H9 (cell line): ENCODE data around the gene TRPV6. TPM values are rescaled to one million over a fixed set of nuclear protein-coding genes. Genes with fewer than 3 reads are reported as not detected.

Experiments
- DNase-seq: peaks from one replicate; pipeline ENCODE4 v3.0.0-alpha.2; 2017
- H2AFZ ChIP-seq: one replicate; pipeline ENCODE4 v1.6.1; 2013; ENCODE audit warnings: mild to moderate bottlenecking, low read length, control low read depth, moderate library complexity
- H2AK5ac ChIP-seq: 2 replicates; pipeline ENCODE4 v1.6.1; 2013; ENCODE audit warnings: low read length, control low read depth, mixed read lengths; ENCODE audit not compliant: insufficient read length
- H2BK120ac ChIP-seq: one replicate; pipeline ENCODE4 v1.6.1; 2013; ENCODE audit warnings: low read depth, mild to moderate bottlenecking, low read length, control low read depth, inconsistent platforms; ENCODE audit not compliant: poor library complexity, severe bottlenecking
- H2BK12ac ChIP-seq: 2 replicates; pipeline ENCODE4 v1.6.1; 2013; ENCODE audit warnings: low read length, control low read depth, mixed read lengths, low read depth; ENCODE audit not compliant: insufficient read length
- H2BK15ac ChIP-seq: 2 replicates; pipeline ENCODE4 v1.6.1; 2013; ENCODE audit warnings: low read depth, low read length, control low read depth
- H2BK20ac ChIP-seq: one replicate; pipeline ENCODE4 v1.6.1; 2013; ENCODE audit warnings: low read depth, mild to moderate bottlenecking, low read length, control low read depth, inconsistent platforms; ENCODE audit not compliant: poor library complexity, severe bottlenecking
- H2BK5ac ChIP-seq: 2 replicates; pipeline ENCODE4 v1.6.1; 2013; ENCODE audit warnings: low read length, control low read depth, mixed read lengths; ENCODE audit not compliant: insufficient read length
- H3K14ac ChIP-seq: 2 replicates; pipeline ENCODE4 v1.6.1; 2013; ENCODE audit warnings: low read length, control low read depth; ENCODE audit not compliant: insufficient read depth
- H3K18ac ChIP-seq: 2 replicates; pipeline ENCODE4 v1.6.1; 2013; ENCODE audit warnings: low read depth, mild to moderate bottlenecking, mixed read lengths, low read length, control low read depth; ENCODE audit not compliant: insufficient read length
- H3K23ac ChIP-seq: 2 replicates; pipeline ENCODE4 v1.6.1; 2013; ENCODE audit warnings: low read length, control low read depth, mixed read lengths, low read depth; ENCODE audit not compliant: insufficient read length
- H3K23me2 ChIP-seq: 2 replicates; pipeline ENCODE4 v1.6.1; 2013; ENCODE audit warnings: low read depth, mild to moderate bottlenecking, mixed read lengths, low read length, control low read depth; ENCODE audit not compliant: insufficient read length, poor library complexity, severe bottlenecking
- H3K27ac ChIP-seq: 2 replicates; pipeline ENCODE4 v1.5.1; 2013; ENCODE audit warnings: low read length, control low read depth, mixed read lengths, low read depth; ENCODE audit not compliant: insufficient read length
- H3K27me3 ChIP-seq: 2 replicates; pipeline ENCODE4 v1.6.1; 2013; ENCODE audit warnings: low read length, control low read depth, inconsistent platforms; ENCODE audit not compliant: insufficient read depth
- H3K4ac ChIP-seq: 2 replicates; pipeline ENCODE4 v1.6.1; 2013; ENCODE audit warnings: low read depth, mild to moderate bottlenecking, control low read depth, inconsistent platforms, low read length, moderate library complexity
- H3K4me1 ChIP-seq: 2 replicates; pipeline ENCODE4 v1.6.1; 2013; ENCODE audit warnings: low read length, control low read depth, inconsistent platforms; ENCODE audit not compliant: insufficient read depth
- H3K4me2 ChIP-seq: 2 replicates; pipeline ENCODE4 v1.6.1; 2013; ENCODE audit warnings: low read length, control low read depth, mixed read lengths; ENCODE audit not compliant: insufficient read length, insufficient read depth
- H3K56ac ChIP-seq: 2 replicates; pipeline ENCODE4 v1.6.1; 2013; ENCODE audit warnings: low read depth, mild to moderate bottlenecking, mixed read lengths, low read length, control low read depth; ENCODE audit not compliant: insufficient read length
- H3K79me1 ChIP-seq: 2 replicates; pipeline ENCODE4 v1.6.1; 2013; ENCODE audit warnings: low read depth, mild to moderate bottlenecking, moderate library complexity, low read length, control low read depth, inconsistent platforms; ENCODE audit not compliant: insufficient read depth, poor library complexity, severe bottlenecking
- H3K79me2 ChIP-seq: 2 replicates; pipeline ENCODE4 v1.6.1; 2013; ENCODE audit warnings: low read length, control low read depth, inconsistent platforms; ENCODE audit not compliant: insufficient read depth
- H3K9ac ChIP-seq: 2 replicates; pipeline ENCODE4 v1.6.1; 2013; ENCODE audit warnings: low read length, control low read depth, mixed read lengths; ENCODE audit not compliant: insufficient read length; ENCODE audit errors: extremely low read depth
- H3K9me3 ChIP-seq: one replicate; pipeline ENCODE4 v1.6.1; 2013; ENCODE audit warnings: low read depth, low read length, inconsistent platforms; ENCODE audit not compliant: control insufficient read depth
- H3T11ph ChIP-seq: one replicate; pipeline ENCODE4 v1.6.1; 2013; ENCODE audit warnings: mild to moderate bottlenecking, low read length, control low read depth, inconsistent platforms
- H4K20me1 ChIP-seq: one replicate; pipeline ENCODE4 v1.6.1; 2013; ENCODE audit not compliant: control insufficient read depth, insufficient read length, insufficient read depth
- H4K5ac ChIP-seq: 2 replicates; pipeline ENCODE4 v1.6.1; 2013; ENCODE audit warnings: low read depth, mild to moderate bottlenecking, mixed read lengths, low read length, control low read depth; ENCODE audit not compliant: insufficient read length
- H4K8ac ChIP-seq: replicated peaks from 2 replicates; pipeline ENCODE4 v1.6.1; 2013; ENCODE audit warnings: low read length, control low read depth, mixed read lengths, low read depth; ENCODE audit not compliant: insufficient read length
- H4K91ac ChIP-seq: 2 replicates; pipeline ENCODE4 v1.6.1; 2013; ENCODE audit warnings: low read depth, mild to moderate bottlenecking, moderate library complexity, mixed read lengths, low read length, control low read depth; ENCODE audit not compliant: insufficient read length
- H3K27ac Mint-ChIP-seq, 3 experiments: 2 replicates in 2 of 3; 3 replicates in 1 of 3; pipeline ENCODE4 v1.8.0; 2020 to 2021; ENCODE audit warnings: mixed read lengths in 3 of 3, mild to moderate bottlenecking in 1 of 3, moderate library complexity in 1 of 3
- H3K27me3 Mint-ChIP-seq: 2 replicates; pipeline ENCODE4 v1.8.0; 2021; ENCODE audit warnings: low read depth, mild to moderate bottlenecking, moderate library complexity, mixed read lengths
- H3K36me3 Mint-ChIP-seq, 3 experiments: 2 replicates in 2 of 3; 3 replicates in 1 of 3; pipeline ENCODE4 v1.8.0; 2020 to 2021; ENCODE audit warnings: low read depth in 3 of 3, mixed read lengths in 3 of 3; ENCODE audit not compliant: insufficient read depth in 1 of 3
- H3K4me1 Mint-ChIP-seq, 2 experiments: 2 replicates each; pipeline ENCODE4 v1.8.0; 2020; ENCODE audit warnings: mixed read lengths in 2 of 2
- H3K4me3 Mint-ChIP-seq, 2 experiments: 2 replicates in 1 of 2; 3 replicates in 1 of 2; pipeline ENCODE4 v1.8.0; 2020 to 2021; ENCODE audit warnings: mild to moderate bottlenecking in 2 of 2, mixed read lengths in 2 of 2, moderate library complexity in 1 of 2
- H3K9me3 Mint-ChIP-seq, 2 experiments: 2 replicates in 1 of 2; 3 replicates in 1 of 2; pipeline ENCODE4 v1.8.0; 2020; ENCODE audit warnings: mild to moderate bottlenecking in 2 of 2, mixed read lengths in 2 of 2, moderate library complexity in 1 of 2
- CTCF ChIP-seq: fragments of 200-600 bp; sonication (generic); conservative IDR thresholded peaks from 3 replicates; pipeline ENCODE4 v1.8.0; 2021; ENCODE audit warnings: antibody characterized with exemption, mild to moderate bottlenecking
- WGBS: extraction: QIAGEN DNeasy Blood & Tissue Kit; methylation state at CpG from one replicate; pipeline ENCODE4 v1.1.7; 2013; ENCODE audit warnings: missing lambda C conversion rate, low lambda C conversion rate, mixed read lengths; ENCODE audit not compliant: insufficient read length; ENCODE audit errors: extremely low coverage; 5-methylcytosine and 5-hydroxymethylcytosine counted together
- total RNA-seq: library from RNA; stranded (reverse); gene quantifications from 2 replicates; pipeline ENCODE4 v1.2.1, GENCODE V29; 2021

TRPV6 gene
- total RNA-seq, 1 experiment from 2014 or later = 0.61 TPM

DNA sequence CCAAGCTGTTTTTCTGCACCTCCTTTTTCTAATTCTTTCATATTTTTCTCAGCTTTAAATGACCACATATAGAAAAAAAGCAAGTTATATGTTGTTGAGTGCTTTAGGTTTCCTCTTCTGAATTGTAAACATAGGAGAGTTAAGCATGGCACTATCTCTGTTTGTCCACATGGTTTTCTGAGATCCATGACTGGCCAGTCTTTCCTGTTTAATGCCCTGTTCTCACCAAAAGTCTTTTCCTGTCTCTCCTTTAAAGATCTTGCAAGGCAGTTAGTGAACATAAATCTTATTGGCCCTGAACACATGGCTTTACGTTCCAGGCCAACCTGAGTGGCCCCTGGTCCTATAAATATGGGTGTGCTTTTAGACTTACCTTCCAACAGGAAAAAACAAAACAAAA lies 28.6 kb upstream of the TRPV6 start:
- Histone ChIP-seq H4K5ac (no peak overlapping the region), H2BK15ac (no peak overlapping the region), H4K91ac (no peak overlapping the region), H3K18ac (no peak overlapping the region), H3K4me2 (no peak overlapping the region), H3K23ac (no peak overlapping the region), H2BK20ac (no peak overlapping the region), H2BK5ac (no peak overlapping the region), H2BK120ac (no peak overlapping the region), H3K23me2 (no peaks in the 10 kb centered on the region), H3K9ac (no peak overlapping the region), H3K27ac (no peak overlapping the region), H3K14ac (no peak overlapping the region), H4K8ac (no peak overlapping the region), H3K4ac (no peak overlapping the region), H3K27me3 (no peaks in the 10 kb centered on the region), H3K79me1 (no peaks in the 10 kb centered on the region), H2BK12ac (no peak overlapping the region), H4K20me1 (no peaks in the 10 kb centered on the region), H3K56ac (no peak overlapping the region), H3T11ph (no peak overlapping the region), H3K79me2 (no peaks in the 10 kb centered on the region), H2AFZ (no peak overlapping the region), H3K4me1 (no peaks in the 10 kb centered on the region), H2AK5ac (no peak overlapping the region), H3K9me3 (no peaks in the 10 kb centered on the region)
- Mint-ChIP-seq H3K27ac (no peak overlapping the region; a peak in 1 of 7 replicates), H3K9me3 (0 out of 5 replicates have a peak, but pooled peaks cover 0 to 3% of the 10 kb centered on the region in 2 experiments), H3K36me3 (no peaks in the 10 kb centered on the region), H3K4me3 (no peak overlapping the region), H3K4me1 (peaks cover 4 to 7% of the 10 kb centered on the region in 2 experiments), H3K27me3 (peaks cover 15% of the 10 kb centered on the region)
- DNase-seq = no peak
- no peak for TF ChIP-seq CTCF
- no CpG with 5 or more reads among the region's 1 CpG for WGBS
